Epithelial cell of esophagus (primary cell): Measurements from ENCODE around the gene TNNC1.

ENCODE experiments used
- DNase-seq: peaks from one replicate; pipeline ENCODE4 v3.0.0; 2010; ENCODE audit warnings: low read depth
- H3K4me3 ChIP-seq: 2 replicates; pipeline ENCODE4 v1.5.1; 2011; ENCODE audit warnings: mild to moderate bottlenecking, low read length, control low read depth
- CTCF ChIP-seq: IDR thresholded peaks from 2 replicates; pipeline ENCODE4 v1.5.1; 2011; ENCODE audit warnings: low read depth, mild to moderate bottlenecking, low read length, control low read depth, inconsistent platforms; ENCODE audit not compliant: insufficient read depth; ENCODE audit errors: missing control alignments

TNNC1 gene

GRCh38 chr3:52435246-52436101 is 18.4 kb downstream of the TNNC1 start:
- no peak overlapping the region for H3K4me3 ChIP-seq
- DNase-seq: no peak
- TF ChIP-seq CTCF: no peak

- no peak for DNase-seq
- H3K4me3 ChIP-seq: no peak overlapping the region
- no peak for TF ChIP-seq CTCF
Observed at GRCh38 chr3:52434491-52435115, 19.2 kb downstream of the TNNC1 start.

GRCh38 chr3:52433996-52434479 is 19.8 kb downstream of the TNNC1 start:
- TF ChIP-seq CTCF: no peak
- peak; percentile 30 for DNase-seq
- H3K4me3 ChIP-seq: no peak overlapping the region

- DNase-seq: no peak
- no peak for TF ChIP-seq CTCF
- no peak overlapping the region for H3K4me3 ChIP-seq
Observed at GRCh38 chr3:52433328-52433995, 20.4 kb downstream of the TNNC1 start.

- no peak for TF ChIP-seq CTCF
- no peak overlapping the region for H3K4me3 ChIP-seq
- DNase-seq: no peak
Observed at GRCh38 chr3:52432691-52433141, 21.1 kb downstream of the TNNC1 start.

- TF ChIP-seq CTCF: no peak
- H3K4me3 ChIP-seq: no peak overlapping the region
- DNase-seq: no peak
Observed at GRCh38 chr3:52432225-52432624, 21.6 kb downstream of the TNNC1 start.
